Fibroblast of skin of back (primary cell): ENCODE data around the gene CDC42.

Experiments
- DNase-seq: peaks from one replicate; pipeline ENCODE4 v3.0.0-alpha.2; 2013

The CDC42 gene

DNA sequence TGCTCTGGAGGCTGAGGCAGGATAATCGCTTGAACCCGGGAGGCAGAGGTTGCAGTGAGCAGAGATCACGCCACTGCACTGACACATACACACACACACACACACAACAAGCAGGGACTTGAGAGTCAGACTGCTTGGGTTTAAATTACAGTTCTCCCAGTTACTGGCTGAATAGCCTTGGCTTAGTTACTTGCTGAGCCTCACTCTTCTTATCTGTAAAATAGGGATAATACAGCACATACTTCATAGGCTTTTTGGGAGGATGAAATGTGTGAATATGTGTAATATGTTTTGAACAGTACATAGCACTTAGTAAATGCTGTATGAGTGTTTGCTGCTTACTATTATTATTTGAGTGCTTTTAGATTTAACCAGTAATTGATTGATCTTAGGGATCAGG lies 23.8 kb downstream of the CDC42 start:
- no peak for DNase-seq

DNA sequence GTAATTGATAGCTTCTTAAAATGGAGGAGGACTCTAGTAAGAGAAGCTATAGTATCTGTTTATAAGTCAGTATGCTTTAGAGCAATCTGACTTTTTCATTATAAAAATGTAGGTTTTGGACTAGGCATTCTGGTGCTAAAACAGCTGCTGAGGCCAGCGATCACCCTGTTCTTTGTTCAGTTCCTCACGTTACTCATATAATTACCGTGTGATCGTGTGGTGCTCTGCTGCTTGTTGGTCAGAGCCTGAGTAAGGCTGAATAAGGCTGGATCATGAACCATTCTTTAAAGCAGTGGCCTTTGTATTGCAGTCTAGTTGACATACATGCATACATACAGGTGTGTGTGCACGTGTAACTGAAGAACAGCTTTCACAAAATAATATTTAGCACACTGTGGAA lies 25.2 kb downstream of the CDC42 start:
- no peak for DNase-seq

DNA sequence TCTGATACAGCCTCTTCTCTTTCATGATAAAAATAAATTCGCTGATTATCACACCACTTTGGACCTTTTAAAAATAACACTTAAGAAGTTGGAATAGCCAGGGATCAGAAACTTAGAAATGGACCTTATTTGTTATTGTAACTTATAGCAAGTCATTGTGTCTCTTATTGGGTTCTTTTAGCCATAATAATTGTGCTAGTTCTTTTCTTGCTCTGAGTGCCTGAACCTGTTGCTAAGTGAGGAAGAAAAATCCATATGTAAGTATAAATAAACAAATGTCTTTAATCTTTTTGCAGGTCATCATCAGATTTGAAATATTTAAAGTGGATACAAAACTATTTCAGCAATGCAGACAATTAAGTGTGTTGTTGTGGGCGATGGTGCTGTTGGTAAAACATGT lies 25.6 kb downstream of the CDC42 start:
- DNase-seq: no peak

- DNase-seq: no peak
These were observed 27.7 kb downstream of the CDC42 start for GRCh38 chr1:22080191-22080590.

DNA sequence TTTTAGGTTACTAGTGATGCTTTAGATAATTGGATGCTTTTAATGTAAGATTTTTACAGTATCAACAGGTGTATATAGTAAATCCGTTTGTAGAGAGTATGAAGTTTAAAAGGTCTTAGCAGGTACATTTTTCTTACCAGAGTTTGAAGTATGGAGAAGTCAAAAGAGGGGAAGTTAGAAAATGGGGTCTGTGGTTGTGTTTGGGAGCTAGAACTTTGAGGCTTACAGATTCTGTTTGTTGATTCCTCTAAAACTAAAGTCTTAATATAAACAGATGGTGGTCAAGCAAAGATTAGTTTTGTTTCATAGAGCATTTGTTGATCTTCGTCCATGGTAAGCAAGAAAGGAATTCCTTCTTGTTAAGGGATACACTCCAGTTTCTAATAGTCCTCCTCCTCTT lies 35.8 kb downstream of the CDC42 start:
- DNase-seq: no peak

DNA sequence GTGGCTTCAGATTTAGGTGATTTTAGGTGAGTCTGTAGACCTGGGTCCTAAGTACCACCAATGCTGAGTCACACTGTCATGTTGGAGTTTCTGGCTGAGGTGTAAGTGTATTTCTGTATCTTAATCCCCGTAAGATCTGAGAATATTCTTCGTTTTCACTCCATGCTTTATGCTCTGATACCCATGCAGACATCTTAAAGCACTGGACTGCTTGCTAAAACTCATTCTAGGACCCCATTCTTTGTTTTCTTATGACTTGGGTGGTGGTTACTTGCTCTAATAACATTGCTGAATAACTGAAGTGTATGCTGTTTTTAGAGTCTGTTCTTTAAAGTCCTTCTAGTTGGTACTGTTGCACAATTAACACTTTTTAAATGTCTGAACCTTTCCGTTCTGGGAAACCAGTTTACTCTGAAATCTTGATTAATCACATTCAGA lies 36.6 kb downstream of the CDC42 start:
- no peak for DNase-seq

GRCh38 chr1:22089787-22090186 lies 37.3 kb downstream of the CDC42 start:
- no peak for DNase-seq

GRCh38 chr1:22090867-22091266 lies 38.4 kb downstream of the CDC42 start:
- no peak for DNase-seq

GRCh38 chr1:22092026-22092768 lies 39.7 kb downstream of the CDC42 start:
- peak; percentile 69 for DNase-seq

- DNase-seq: no peak
These were observed 41.0 kb downstream of the CDC42 start for GRCh38 chr1:22093513-22093912.

GRCh38 chr1:22096036-22096435 lies 43.5 kb downstream of the CDC42 start:
- no peak for DNase-seq

- DNase-seq: no peak
These were observed 44.0 kb downstream of the CDC42 start for GRCh38 chr1:22096463-22096862.

GRCh38 chr1:22098752-22099151 lies 46.2 kb downstream of the CDC42 start:
- DNase-seq: no peak

GRCh38 chr1:22100168-22100567 lies 47.7 kb downstream of the CDC42 start:
- DNase-seq: no peak

DNA sequence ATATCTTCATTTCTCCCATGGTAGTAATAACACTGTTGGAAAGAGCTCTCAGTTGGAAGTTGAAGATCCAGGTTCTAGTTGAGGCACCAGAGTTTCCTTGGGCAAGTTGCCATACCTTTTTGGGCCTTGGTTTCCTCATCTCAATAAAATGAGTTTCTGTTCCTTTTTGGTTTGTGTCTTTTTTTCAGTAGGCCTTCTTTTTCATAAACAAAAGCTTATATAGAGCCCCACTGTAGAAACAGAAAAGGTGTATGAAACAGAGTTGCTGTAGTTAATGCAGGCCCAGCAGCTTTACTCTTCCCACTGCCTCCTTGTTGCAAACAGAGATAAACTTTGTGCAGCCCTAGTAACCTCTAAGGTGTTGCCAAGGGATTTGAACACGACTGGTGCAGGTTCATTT lies 48.7 kb downstream of the CDC42 start:
- DNase-seq: no peak

GRCh38 chr1:22101995-22102394 lies 49.5 kb downstream of the CDC42 start:
- no peak for DNase-seq

- no peak for DNase-seq
These were observed 50.2 kb downstream of the CDC42 start for GRCh38 chr1:22102746-22103145.

GRCh38 chr1:22104094-22104493 lies 51.6 kb downstream of the CDC42 start:
- DNase-seq: no peak

GRCh38 chr1:22104865-22105437 lies 52.4 kb downstream of the CDC42 start:
- DNase-seq: no peak

- DNase-seq: peak; percentile 52
These were observed 53.2 kb downstream of the CDC42 start for GRCh38 chr1:22105611-22106207.

GRCh38 chr1:22107126-22107525 lies 54.6 kb downstream of the CDC42 start:
- no peak for DNase-seq

GRCh38 chr1:22108339-22109105 lies 56.0 kb downstream of the CDC42 start:
- no peak for DNase-seq

DNA sequence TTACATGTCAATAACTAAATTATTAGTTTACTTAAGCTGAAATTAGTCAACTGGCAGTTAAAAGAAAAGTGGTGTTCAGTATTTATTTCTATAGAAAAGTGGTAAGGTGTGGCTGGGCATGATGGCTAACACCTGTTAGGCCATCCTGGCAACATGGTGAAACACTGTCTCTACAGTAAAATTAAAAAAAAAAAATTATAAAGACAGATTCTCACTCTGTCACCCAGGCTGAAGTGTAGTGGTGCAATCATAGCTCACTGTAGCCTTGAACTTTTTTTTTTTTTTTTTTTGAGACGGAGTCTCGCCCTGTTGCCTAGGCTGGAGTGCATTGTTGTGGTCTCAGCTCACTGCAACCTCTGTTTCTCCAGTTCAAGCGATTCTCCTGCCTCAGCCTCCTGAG lies 57.5 kb downstream of the CDC42 start:
- DNase-seq: no peak
